Measurements from ENCODE around the gene ZMAT5.

Gene ZMAT5

GRCh38 chr22:29706486-29706885, 60.3 kb downstream of the ZMAT5 start:
- no peak overlapping the region for H3K4me3 ChIP-seq (ENCODE audit: control insufficient read depth, low read depth, low read length)
- DNase-seq (ENCODE audit: low read depth) = no peak
- no peak for TF ChIP-seq CTCF (IDR thresholded peaks at IDR 0.05; ENCODE audit: control insufficient read depth, insufficient read depth, low read depth, low read length, missing control alignments)

GRCh38 chr22:29705651-29706050, 61.2 kb downstream of the ZMAT5 start:
- H3K4me3 ChIP-seq (ENCODE audit: control insufficient read depth, low read depth, low read length) = no peak overlapping the region
- DNase-seq (ENCODE audit: low read depth) = no peak
- TF ChIP-seq CTCF (IDR thresholded peaks at IDR 0.05; ENCODE audit: control insufficient read depth, insufficient read depth, low read depth, low read length, missing control alignments) = no peak

- DNase-seq (ENCODE audit: low read depth) = no peak
- no peak overlapping the region for H3K4me3 ChIP-seq (ENCODE audit: control insufficient read depth, low read depth, low read length)
- TF ChIP-seq CTCF (IDR thresholded peaks at IDR 0.05; ENCODE audit: control insufficient read depth, insufficient read depth, low read depth, low read length, missing control alignments) = no peak
These were observed 62.1 kb downstream of the ZMAT5 start for GRCh38 chr22:29704528-29705285.

GRCh38 chr22:29703569-29704195, 63.1 kb downstream of the ZMAT5 start:
- no peak overlapping the region for H3K4me3 ChIP-seq (ENCODE audit: control insufficient read depth, low read depth, low read length)
- DNase-seq (ENCODE audit: low read depth) = no peak
- TF ChIP-seq CTCF (IDR thresholded peaks at IDR 0.05; ENCODE audit: control insufficient read depth, insufficient read depth, low read depth, low read length, missing control alignments) = no peak

- DNase-seq (ENCODE audit: low read depth) = no peak
- TF ChIP-seq CTCF (IDR thresholded peaks at IDR 0.05; ENCODE audit: control insufficient read depth, insufficient read depth, low read depth, low read length, missing control alignments) = no peak
- H3K4me3 ChIP-seq (ENCODE audit: control insufficient read depth, low read depth, low read length) = no peak overlapping the region
These were observed 63.8 kb downstream of the ZMAT5 start for GRCh38 chr22:29702931-29703501.

GRCh38 chr22:29702000-29702930, 64.5 kb downstream of the ZMAT5 start:
- peak; percentile 25 for TF ChIP-seq CTCF (IDR thresholded peaks at IDR 0.05; ENCODE audit: control insufficient read depth, insufficient read depth, low read depth, low read length, missing control alignments)
- DNase-seq (ENCODE audit: low read depth) = no peak
- H3K4me3 ChIP-seq (ENCODE audit: control insufficient read depth, low read depth, low read length) = no peak overlapping the region
